Neural progenitor cell (in vitro differentiated cells): ENCODE results near the gene TMPRSS13.

Source experiments
- EZH2 ChIP-seq: fragments of 200-600 bp; sonication (generic); IDR thresholded peaks from 2 replicates; pipeline ENCODE4 v1.6.1; 2017; ENCODE audit warnings: antibody characterized with exemption, mild to moderate bottlenecking, moderate library complexity
- EZH2phosphoT487 ChIP-seq: fragments of 200-600 bp; sonication (generic); IDR thresholded peaks from 2 replicates; pipeline ENCODE4 v1.6.1; 2017; ENCODE audit warnings: antibody characterized with exemption
- TF ChIP-seq, protein P1 (sequence below): fragments of 200-600 bp; sonication (generic); IDR thresholded peaks from 2 replicates; pipeline ENCODE4 v1.5.1; 2017; ENCODE audit warnings: antibody characterized with exemption, mild to moderate bottlenecking

DNA sequence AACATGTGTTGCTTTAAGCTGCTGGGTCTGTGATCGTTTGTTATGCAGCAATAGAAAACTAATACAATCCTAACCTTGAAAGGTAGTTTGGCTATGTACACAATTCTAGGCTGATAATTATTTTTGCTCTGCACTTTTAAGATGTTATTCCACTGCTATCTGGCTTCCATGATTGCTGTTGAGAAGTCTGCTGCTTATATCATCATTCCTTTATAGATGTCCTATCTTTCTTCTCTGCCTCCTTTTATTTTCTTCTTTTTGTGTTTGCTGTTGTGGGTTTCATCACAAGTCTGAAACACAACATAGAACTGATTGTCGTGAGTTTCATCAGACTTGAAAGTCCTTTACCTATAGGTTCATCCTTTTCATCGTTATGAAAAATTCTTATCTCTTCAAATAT is 76.9 kb downstream of the TMPRSS13 start:
- TF ChIP-seq, protein P1, sequence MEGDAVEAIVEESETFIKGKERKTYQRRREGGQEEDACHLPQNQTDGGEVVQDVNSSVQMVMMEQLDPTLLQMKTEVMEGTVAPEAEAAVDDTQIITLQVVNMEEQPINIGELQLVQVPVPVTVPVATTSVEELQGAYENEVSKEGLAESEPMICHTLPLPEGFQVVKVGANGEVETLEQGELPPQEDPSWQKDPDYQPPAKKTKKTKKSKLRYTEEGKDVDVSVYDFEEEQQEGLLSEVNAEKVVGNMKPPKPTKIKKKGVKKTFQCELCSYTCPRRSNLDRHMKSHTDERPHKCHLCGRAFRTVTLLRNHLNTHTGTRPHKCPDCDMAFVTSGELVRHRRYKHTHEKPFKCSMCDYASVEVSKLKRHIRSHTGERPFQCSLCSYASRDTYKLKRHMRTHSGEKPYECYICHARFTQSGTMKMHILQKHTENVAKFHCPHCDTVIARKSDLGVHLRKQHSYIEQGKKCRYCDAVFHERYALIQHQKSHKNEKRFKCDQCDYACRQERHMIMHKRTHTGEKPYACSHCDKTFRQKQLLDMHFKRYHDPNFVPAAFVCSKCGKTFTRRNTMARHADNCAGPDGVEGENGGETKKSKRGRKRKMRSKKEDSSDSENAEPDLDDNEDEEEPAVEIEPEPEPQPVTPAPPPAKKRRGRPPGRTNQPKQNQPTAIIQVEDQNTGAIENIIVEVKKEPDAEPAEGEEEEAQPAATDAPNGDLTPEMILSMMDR, result no peak
- TF ChIP-seq EZH2, result no peak
- TF ChIP-seq EZH2phosphoT487, result no peak
